ENCODE measurements around the gene CFP.

GRCh38 chrX:47590984-47591383 lies 38.7 kb downstream of the CFP start:
- TF ChIP-seq CTCF (IDR thresholded peaks at IDR 0.05) (no peak), POLR2AphosphoS5 (IDR thresholded peaks at IDR 0.05) (no peak)
